Body of pancreas (tissue), 4 donors: ENCODE measurements around the gene ZC3H4. TPM values are rescaled to one million over a fixed set of nuclear protein-coding genes. Genes with fewer than 3 reads are reported as not detected.
A peak's percentile ranks its signal among the peaks of the same experiment; 100 is the strongest.

Experiments used
- ATAC-seq: fragments of 150-250 bp; one replicate; pipeline ENCODE4 v1.9.1; 2016
- DNase-seq, 4 donors: peaks; one replicate each; pipeline ENCODE4 v3.0.0-alpha.2; 2019
- H3K27ac ChIP-seq, 4 donors: fragments of 200-600 bp; sonication (generic); 1 replicate in 3 of 4; 2 replicates in 1 of 4; pipeline versions ENCODE4 v1.5.1 to v1.6.1; 2016 to 2019; ENCODE audit warnings: mild to moderate bottlenecking in 1 of 4, mixed read lengths in 1 of 4, moderate library complexity in 1 of 4
- H3K27me3 ChIP-seq, 2 donors: fragments of 200-600 bp; sonication (generic); one replicate each; pipeline ENCODE4 v1.6.0; 2016; ENCODE audit warnings: mild to moderate bottlenecking in 1 of 2
- H3K36me3 ChIP-seq, 2 donors: fragments of 200-600 bp; sonication (generic); replicated peaks in 1 of 2; 2 replicates each; pipeline ENCODE4 v1.5.1; 2016; ENCODE audit warnings: low read depth in 2 of 2; ENCODE audit not compliant: insufficient read depth in 1 of 2
- H3K4me1 ChIP-seq: fragments of 200-600 bp; sonication (generic); one replicate; pipeline ENCODE4 v1.6.0; 2016
- H3K4me3 ChIP-seq, 2 donors: fragments of 200-600 bp; sonication (generic); 1 replicate in 1 of 2; 2 replicates in 1 of 2; pipeline ENCODE4 v1.5.1; 2016 to 2019
- H3K9me3 ChIP-seq, 3 donors: fragments of 200-600 bp; sonication (generic); 1 replicate in 2 of 3; 2 replicates in 1 of 3; pipeline ENCODE4 v1.5.1; 2016
- CTCF ChIP-seq, 7 experiments: fragments of 450-650 bp in 4 of 7; fragments of 200-600 bp in 3 of 7; sonication (generic) in 3 of 7; IDR thresholded peaks; one replicate each; pipeline ENCODE4 v1.5.1; 2016 to 2019; ENCODE audit warnings: antibody characterized with exemption in 7 of 7
- POLR2A ChIP-seq, 3 donors: fragments of 450-650 bp; IDR thresholded peaks; one replicate each; pipeline ENCODE4 v1.6.1; 2016; ENCODE audit warnings: antibody characterized with exemption in 3 of 3, mild to moderate bottlenecking in 2 of 3
- WGBS, 2 donors: methylation state at CpG; one replicate each; pipeline ENCODE4 v1.1.5; 2017; 5-methylcytosine and 5-hydroxymethylcytosine counted together
- intact Hi-C: fragments of 100-400 bp; cut with DNase I; formaldehyde crosslinking; loops from one replicate; pipeline ENCODE4 v1.15.1; 2023
- total RNA-seq, 2 donors: library from RNA; depleted of rRNA; stranded (reverse); fragments of >200 nt; gene quantifications; one replicate each; pipeline ENCODE4 v1.1.0, GENCODE V29; 2016

The ZC3H4 gene
- total RNA-seq, 2 donors from 2014 or later: 18.9 to 34.3 TPM

- no peaks in the 10 kb centered on the region for H3K9me3 ChIP-seq
- peaks cover 7 to 18% of the 10 kb centered on the region in 2 donors for H3K36me3 ChIP-seq
- no peaks in the 10 kb centered on the region for H3K27me3 ChIP-seq
- H3K4me3 ChIP-seq: no peak overlapping the region
- WGBS, 2 donors: 74 to 75% methylated on average over 12 to 13 of the region's 13 CpGs
- intact Hi-C loops: loop anchor here (5.0 kb wide), 1 partner anchor 51 kb away; no protein-coding TSS in a partner anchor
- H3K27ac ChIP-seq: no peak overlapping the region
- H3K4me1 ChIP-seq: peaks cover 8% of the 10 kb centered on the region
- no peak for TF ChIP-seq POLR2A (IDR thresholded peaks at IDR 0.05)
- TF ChIP-seq CTCF (IDR thresholded peaks at IDR 0.05): no peak
- DNase-seq (peak in 2 of 4 donors; percentile 23 to 31), ATAC-seq (no peak)
Observed at GRCh38 chr19:47075941-47076340, 37.6 kb downstream of the ZC3H4 start.

GRCh38 chr19:47075179-47075810 lies 38.3 kb downstream of the ZC3H4 start:
- intact Hi-C loops: loop anchor here (5.0 kb wide), 1 partner anchor 52 kb away; no protein-coding TSS in a partner anchor
- no peak overlapping the region for H3K27ac ChIP-seq
- DNase-seq (no peak), ATAC-seq (no peak)
- H3K9me3 ChIP-seq: no peaks in the 10 kb centered on the region
- no peak for TF ChIP-seq CTCF (IDR thresholded peaks at IDR 0.05)
- no peak for TF ChIP-seq POLR2A (IDR thresholded peaks at IDR 0.05)
- WGBS, 2 donors: 73 to 86% methylated on average over 13 to 15 of the region's 15 CpGs
- H3K4me1 ChIP-seq: peaks cover 8% of the 10 kb centered on the region
- H3K4me3 ChIP-seq: no peak overlapping the region
- no peaks in the 10 kb centered on the region for H3K27me3 ChIP-seq
- peaks cover 6 to 21% of the 10 kb centered on the region in 2 donors for H3K36me3 ChIP-seq

GRCh38 chr19:47074621-47075020 lies 39.0 kb downstream of the ZC3H4 start:
- ATAC-seq: no peak
- H3K27ac ChIP-seq: no peak overlapping the region
- peaks cover 6 to 24% of the 10 kb centered on the region in 2 donors for H3K36me3 ChIP-seq
- WGBS, 2 donors: 63 to 92% methylated on average over 9 of the region's 9 CpGs
- TF ChIP-seq POLR2A (IDR thresholded peaks at IDR 0.05) (no peak), CTCF (IDR thresholded peaks at IDR 0.05) (no peak)
- H3K4me1 ChIP-seq: peaks cover 3% of the 10 kb centered on the region
- intact Hi-C loops: loop anchor here (5.0 kb wide), 1 partner anchor 53 kb away; no protein-coding TSS in a partner anchor
- no peaks in the 10 kb centered on the region for H3K9me3 ChIP-seq
- no peaks in the 10 kb centered on the region for H3K27me3 ChIP-seq
- DNase-seq: no peak
- no peak overlapping the region for H3K4me3 ChIP-seq

- no peak for TF ChIP-seq CTCF (IDR thresholded peaks at IDR 0.05)
- Histone ChIP-seq H3K27me3 (no peaks in the 10 kb centered on the region), H3K4me1 (no peaks in the 10 kb centered on the region), H3K4me3 (no peak overlapping the region), H3K9me3 (no peaks in the 10 kb centered on the region), H3K27ac (no peak overlapping the region), H3K36me3 (peaks cover 6 to 24% of the 10 kb centered on the region in 2 donors)
- ATAC-seq (no peak), DNase-seq (no peak)
- intact Hi-C loops: no loop called here
- WGBS, 2 donors: 94 to 97% methylated on average over 8 to 10 of the region's 10 CpGs
Observed at GRCh38 chr19:47073574-47073973, 40.0 kb downstream of the ZC3H4 start.

- no peaks in the 10 kb centered on the region for H3K4me1 ChIP-seq
- ATAC-seq: no peak
- no peak for TF ChIP-seq CTCF (IDR thresholded peaks at IDR 0.05)
- TF ChIP-seq POLR2A (IDR thresholded peaks at IDR 0.05): no peak
- H3K36me3 ChIP-seq: peaks cover 6 to 24% of the 10 kb centered on the region in 2 donors
- H3K9me3 ChIP-seq: no peaks in the 10 kb centered on the region
- H3K27ac ChIP-seq: no peak overlapping the region
- no peak overlapping the region for H3K4me3 ChIP-seq
- intact Hi-C loops: no loop called here
- no peak for DNase-seq
- H3K27me3 ChIP-seq: no peaks in the 10 kb centered on the region
- WGBS, 2 donors: 84 to 97% methylated on average over 7 to 16 of the region's 17 CpGs
Observed at GRCh38 chr19:47072323-47072722, 41.3 kb downstream of the ZC3H4 start.
